DND-41 (cell line): ENCODE results near the gene ALDH1A2.

ENCODE experiments used
- ATAC-seq: fragments of 200-7000 bp; cut with Tn5 transposase; 3 replicates; pipeline ENCODE4 v1.9.1; 2021; ENCODE audit warnings: low read depth; ENCODE audit not compliant: insufficient read depth
- DNase-seq: peaks from one replicate; pipeline ENCODE4 v3.0.0-alpha.2; 2020
- H2AFZ ChIP-seq: 2 replicates; pipeline ENCODE4 v1.6.0; 2012; ENCODE audit warnings: low read depth, low read length
- H3K27ac ChIP-seq: 2 replicates; pipeline ENCODE4 v1.5.1; 2012; ENCODE audit warnings: low read length, inconsistent platforms
- H3K27me3 ChIP-seq: fragments of 200-600 bp; sonication (generic); 2 replicates; pipeline ENCODE4 v1.6.0; 2012; ENCODE audit warnings: low read length, mild to moderate bottlenecking, inconsistent platforms; ENCODE audit not compliant: insufficient read depth, poor library complexity
- H3K36me3 ChIP-seq: 2 replicates; pipeline ENCODE4 v1.5.1; 2012; ENCODE audit warnings: low read length, inconsistent platforms; ENCODE audit not compliant: insufficient read depth
- H3K4me1 ChIP-seq: 2 replicates; pipeline ENCODE4 v1.5.1; 2012; ENCODE audit warnings: mild to moderate bottlenecking, low read length; ENCODE audit not compliant: insufficient read depth
- H3K4me2 ChIP-seq: 2 replicates; pipeline ENCODE4 v1.6.0; 2012; ENCODE audit warnings: mild to moderate bottlenecking, moderate library complexity, low read length, inconsistent platforms; ENCODE audit not compliant: insufficient read depth
- H3K4me3 ChIP-seq, 2 experiments: fragments of 200-600 bp in 1 of 2; shearing (Covaris generic) in 1 of 2; 2 replicates each; pipeline ENCODE4 v1.5.1; 2012 to 2016; ENCODE audit warnings: inconsistent platforms in 2 of 2, low read length in 2 of 2, mild to moderate bottlenecking in 2 of 2, low read depth in 1 of 2, moderate library complexity in 1 of 2
- H3K79me2 ChIP-seq: 2 replicates; pipeline ENCODE4 v1.6.0; 2012; ENCODE audit warnings: low read length, inconsistent platforms; ENCODE audit not compliant: insufficient read depth
- H3K9ac ChIP-seq: 2 replicates; pipeline ENCODE4 v1.6.0; 2012; ENCODE audit warnings: low read depth, mild to moderate bottlenecking, inconsistent platforms, low read length, moderate library complexity
- H3K9me3 ChIP-seq: 2 replicates; pipeline ENCODE4 v1.5.1; 2012; ENCODE audit warnings: low read length, moderate library complexity, mild to moderate bottlenecking, inconsistent platforms; ENCODE audit not compliant: insufficient read depth, severe bottlenecking
- H4K20me1 ChIP-seq: 2 replicates; pipeline ENCODE4 v1.6.0; 2012; ENCODE audit warnings: low read length; ENCODE audit not compliant: insufficient read depth
- EZH2 ChIP-seq: IDR thresholded peaks from 3 replicates; pipeline ENCODE4 v1.6.1; 2012; ENCODE audit warnings: borderline replicate concordance, low read depth, mild to moderate bottlenecking, moderate library complexity, low read length, inconsistent platforms; ENCODE audit not compliant: severe bottlenecking
- TF ChIP-seq, protein P1 (sequence below): IDR thresholded peaks from 2 replicates; pipeline ENCODE4 v1.5.1; 2012; ENCODE audit warnings: borderline replicate concordance, low read length, moderate library complexity, mild to moderate bottlenecking; ENCODE audit not compliant: poor library complexity, severe bottlenecking; ENCODE audit errors: extremely low read depth

Gene ALDH1A2

GRCh38 chr15:58014470-58014869, 51.0 kb downstream of the ALDH1A2 start:
- Histone ChIP-seq H3K27me3 (peaks cover 38% of the 10 kb centered on the region), H3K4me1 (no peaks in the 10 kb centered on the region), H3K4me2 (no peak overlapping the region), H3K27ac (no peak overlapping the region), H3K79me2 (no peaks in the 10 kb centered on the region), H3K36me3 (no peaks in the 10 kb centered on the region), H4K20me1 (no peaks in the 10 kb centered on the region), H3K4me3 (no peak overlapping the region), H3K9me3 (no peaks in the 10 kb centered on the region), H2AFZ (no peak overlapping the region), H3K9ac (no peak overlapping the region)
- ATAC-seq = no peak
- DNase-seq = no peak
- TF ChIP-seq EZH2 = no peak
- TF ChIP-seq, protein P1, sequence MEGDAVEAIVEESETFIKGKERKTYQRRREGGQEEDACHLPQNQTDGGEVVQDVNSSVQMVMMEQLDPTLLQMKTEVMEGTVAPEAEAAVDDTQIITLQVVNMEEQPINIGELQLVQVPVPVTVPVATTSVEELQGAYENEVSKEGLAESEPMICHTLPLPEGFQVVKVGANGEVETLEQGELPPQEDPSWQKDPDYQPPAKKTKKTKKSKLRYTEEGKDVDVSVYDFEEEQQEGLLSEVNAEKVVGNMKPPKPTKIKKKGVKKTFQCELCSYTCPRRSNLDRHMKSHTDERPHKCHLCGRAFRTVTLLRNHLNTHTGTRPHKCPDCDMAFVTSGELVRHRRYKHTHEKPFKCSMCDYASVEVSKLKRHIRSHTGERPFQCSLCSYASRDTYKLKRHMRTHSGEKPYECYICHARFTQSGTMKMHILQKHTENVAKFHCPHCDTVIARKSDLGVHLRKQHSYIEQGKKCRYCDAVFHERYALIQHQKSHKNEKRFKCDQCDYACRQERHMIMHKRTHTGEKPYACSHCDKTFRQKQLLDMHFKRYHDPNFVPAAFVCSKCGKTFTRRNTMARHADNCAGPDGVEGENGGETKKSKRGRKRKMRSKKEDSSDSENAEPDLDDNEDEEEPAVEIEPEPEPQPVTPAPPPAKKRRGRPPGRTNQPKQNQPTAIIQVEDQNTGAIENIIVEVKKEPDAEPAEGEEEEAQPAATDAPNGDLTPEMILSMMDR = no peak

- no peak overlapping the region for H3K27ac ChIP-seq
- H3K27me3 ChIP-seq = peaks cover 38% of the 10 kb centered on the region
- no peaks in the 10 kb centered on the region for H3K36me3 ChIP-seq
- no peak for ATAC-seq
- H3K9ac ChIP-seq = no peak overlapping the region
- H3K79me2 ChIP-seq = no peaks in the 10 kb centered on the region
- no peaks in the 10 kb centered on the region for H3K4me1 ChIP-seq
- no peak overlapping the region for H3K4me3 ChIP-seq
- TF ChIP-seq EZH2 = no peak
- TF ChIP-seq, protein P1 = no peak
- no peak for DNase-seq
- H2AFZ ChIP-seq = no peak overlapping the region
- no peaks in the 10 kb centered on the region for H3K9me3 ChIP-seq
- H3K4me2 ChIP-seq = no peak overlapping the region
- H4K20me1 ChIP-seq = no peaks in the 10 kb centered on the region
Measured at GRCh38 chr15:58014040-58014439, 51.5 kb downstream of the ALDH1A2 start.

GRCh38 chr15:58010983-58011382, 54.5 kb downstream of the ALDH1A2 start:
- Histone ChIP-seq H3K79me2 (no peaks in the 10 kb centered on the region), H3K4me2 (no peak overlapping the region), H2AFZ (no peak overlapping the region), H3K27ac (no peak overlapping the region), H3K4me3 (no peak overlapping the region), H4K20me1 (no peaks in the 10 kb centered on the region), H3K9me3 (no peaks in the 10 kb centered on the region), H3K36me3 (no peaks in the 10 kb centered on the region), H3K4me1 (no peaks in the 10 kb centered on the region), H3K9ac (no peak overlapping the region), H3K27me3 (peaks cover 38% of the 10 kb centered on the region)
- ATAC-seq (no peak), DNase-seq (no peak)
- TF ChIP-seq, protein P1 = no peak
- TF ChIP-seq EZH2 = no peak

DNA sequence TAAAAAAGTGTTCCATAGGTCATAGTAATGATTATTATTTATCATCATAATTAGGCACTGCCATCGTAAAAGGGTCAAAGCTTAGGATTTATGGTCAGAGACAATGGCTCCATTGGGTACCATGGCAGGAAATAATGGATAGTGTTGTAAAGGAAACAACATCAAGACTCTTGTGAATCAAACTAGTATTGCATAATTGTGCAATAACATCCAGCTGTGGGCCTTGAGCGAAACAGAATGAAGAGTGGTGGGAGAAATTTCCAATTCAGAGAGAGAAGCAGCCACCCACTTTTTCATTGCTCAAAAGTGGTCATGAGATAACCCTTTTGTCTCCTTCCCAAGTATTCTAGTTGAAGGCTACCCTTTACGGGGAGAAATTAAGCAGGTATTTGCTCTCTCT, 61.7 kb downstream of the ALDH1A2 start:
- Histone ChIP-seq H3K4me1 (no peaks in the 10 kb centered on the region), H3K9ac (no peak overlapping the region), H3K27me3 (no peaks in the 10 kb centered on the region), H3K79me2 (no peaks in the 10 kb centered on the region), H3K4me3 (no peak overlapping the region), H2AFZ (no peak overlapping the region), H3K36me3 (no peaks in the 10 kb centered on the region), H3K4me2 (no peak overlapping the region), H4K20me1 (no peaks in the 10 kb centered on the region), H3K27ac (no peak overlapping the region), H3K9me3 (no peaks in the 10 kb centered on the region)
- no peak for TF ChIP-seq EZH2
- TF ChIP-seq, protein P1 = no peak
- ATAC-seq (no peak), DNase-seq (no peak)
